Myocyte (in vitro differentiated cells): ENCODE measurements around the gene MEPCE. TPM values are rescaled to one million over a fixed set of nuclear protein-coding genes. Genes with fewer than 3 reads are reported as not detected.
"Not testable (repeated sequence)": the region's sequence is repeated elsewhere in the genome, so short reads cannot be mapped to it uniquely, and the experiment has no call there.

Experiments used
- DNase-seq: peaks from one replicate; pipeline ENCODE4 v3.0.0-alpha.2; 2012; ENCODE audit warnings: low read depth
- polyA plus RNA-seq: library from polyadenylated mRNA; unstranded; fragments of >200 nt; gene quantifications from one replicate; pipeline ENCODE4 v1.2.1, GENCODE V29; 2012; ENCODE audit warnings: missing spikeins
- total RNA-seq: library from RNA; depleted of rRNA; stranded (reverse); fragments of >200 nt; gene quantifications from 2 replicates; pipeline ENCODE4 v1.2.3, GENCODE V29; 2014

The MEPCE gene
- total RNA-seq = 38.1 and 41.3 TPM in 2 replicates
- polyA plus RNA-seq = 42.4 TPM

DNA sequence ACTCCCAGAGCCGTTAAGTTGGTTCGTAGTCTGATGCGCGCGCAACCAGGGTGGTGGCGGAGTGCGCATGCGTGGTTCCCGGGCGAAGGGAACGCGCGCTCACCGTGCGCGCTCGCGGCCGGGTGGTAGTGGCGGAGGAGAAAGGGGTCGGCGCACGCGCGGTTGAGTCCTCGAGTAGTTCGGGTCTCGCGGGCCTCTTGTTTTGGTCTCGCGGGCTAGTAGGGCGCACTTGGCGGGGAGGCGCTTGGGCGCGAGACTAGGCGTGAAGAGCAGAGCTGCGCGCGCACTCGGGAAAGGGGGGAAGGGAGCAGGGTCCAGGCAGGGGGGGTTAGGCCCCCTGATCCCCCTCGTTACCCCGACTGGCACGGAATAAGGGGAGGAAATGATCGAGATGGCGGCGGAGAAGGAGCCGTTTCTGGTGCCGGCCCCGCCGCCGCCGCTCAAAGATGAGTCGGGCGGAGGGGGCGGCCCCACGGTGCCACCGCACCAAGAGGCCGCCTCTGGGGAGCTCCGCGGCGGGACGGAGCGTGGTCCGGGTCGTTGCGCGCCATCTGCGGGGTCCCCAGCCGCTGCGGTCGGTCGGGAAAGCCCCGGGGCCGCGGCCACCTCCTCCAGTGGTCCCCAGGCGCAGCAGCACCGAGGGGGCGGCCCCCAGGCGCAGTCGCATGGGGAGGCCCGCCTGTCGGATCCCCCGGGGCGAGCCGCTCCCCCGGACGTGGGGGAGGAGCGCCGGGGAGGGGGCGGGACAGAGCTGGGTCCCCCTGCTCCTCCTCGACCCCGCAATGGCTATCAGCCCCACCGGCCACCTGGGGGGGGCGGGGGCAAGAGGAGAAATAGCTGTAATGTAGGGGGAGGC, at the start of gene MEPCE:
MEPCE (plus strand) TSS at position 195 of the 856 bp plus-strand sequence; CDS start at position 383, 188 bp downstream.
- peak; percentile 99 for DNase-seq

DNA sequence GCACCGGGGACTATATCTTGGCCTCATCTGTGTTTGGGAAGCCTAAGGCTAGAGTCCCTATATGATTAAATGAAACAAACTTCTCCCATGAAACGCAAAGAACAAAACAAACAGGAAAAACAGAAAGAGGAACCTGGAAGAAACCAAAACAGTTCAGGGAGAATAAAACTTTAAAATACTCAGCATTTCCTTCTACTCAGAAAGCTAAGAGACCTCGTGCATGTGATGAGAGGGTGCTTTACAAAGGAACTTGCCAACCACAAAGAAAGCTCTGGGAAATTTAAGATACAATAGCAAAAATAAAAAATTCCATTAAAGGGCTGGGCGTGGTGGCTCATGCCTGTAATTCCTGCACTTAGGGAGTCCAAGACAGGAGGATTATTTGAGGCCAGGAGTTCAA, 49.4 kb upstream of the MEPCE start:
- no peak for DNase-seq

DNA sequence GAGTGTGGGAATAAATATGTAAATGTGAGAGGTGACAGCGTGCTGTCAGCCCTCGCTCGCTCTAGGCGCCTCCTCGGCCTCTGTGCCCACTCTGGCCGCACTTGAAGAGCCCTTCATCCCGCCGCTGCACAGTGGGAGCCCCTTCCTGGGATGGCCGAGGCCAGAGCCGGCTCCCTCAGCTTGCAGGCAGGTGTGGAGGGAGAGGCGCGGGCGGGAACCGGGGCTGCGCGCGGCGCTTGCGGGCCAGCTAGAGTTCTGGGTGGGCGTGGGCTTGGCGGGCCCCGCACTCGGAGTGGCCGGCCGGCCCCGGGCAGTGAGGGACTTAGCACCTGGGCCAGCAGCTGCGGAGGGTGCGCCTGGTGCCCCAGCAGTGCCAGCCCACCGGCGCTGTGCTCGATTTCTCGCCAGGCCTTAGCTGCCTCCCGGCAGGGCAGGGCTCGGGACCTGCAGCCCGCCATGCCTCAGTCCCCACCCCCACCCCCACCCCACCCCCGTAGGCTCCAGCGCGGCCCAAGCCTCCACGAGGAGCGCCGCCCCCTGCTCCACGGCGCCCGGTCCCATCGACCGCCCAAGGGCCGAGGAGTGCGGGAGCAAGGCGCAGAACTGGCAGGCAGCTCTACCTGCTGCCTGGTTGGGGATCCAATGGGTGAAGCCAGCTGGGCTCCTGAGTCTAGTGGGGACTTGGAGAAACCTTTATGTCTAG, 47.9 kb upstream of the MEPCE start:
- not testable (repeated sequence) for DNase-seq

- DNase-seq = not testable (repeated sequence)
Observed at GRCh38 chr7:100382234-100382853, 47.3 kb upstream of the MEPCE start.

- DNase-seq = no peak
Observed at GRCh38 chr7:100384628-100385294, 44.9 kb upstream of the MEPCE start.

GRCh38 chr7:100386940-100387339, 42.7 kb upstream of the MEPCE start:
- no peak for DNase-seq

GRCh38 chr7:100387695-100388094, 41.9 kb upstream of the MEPCE start:
- no peak for DNase-seq

DNA sequence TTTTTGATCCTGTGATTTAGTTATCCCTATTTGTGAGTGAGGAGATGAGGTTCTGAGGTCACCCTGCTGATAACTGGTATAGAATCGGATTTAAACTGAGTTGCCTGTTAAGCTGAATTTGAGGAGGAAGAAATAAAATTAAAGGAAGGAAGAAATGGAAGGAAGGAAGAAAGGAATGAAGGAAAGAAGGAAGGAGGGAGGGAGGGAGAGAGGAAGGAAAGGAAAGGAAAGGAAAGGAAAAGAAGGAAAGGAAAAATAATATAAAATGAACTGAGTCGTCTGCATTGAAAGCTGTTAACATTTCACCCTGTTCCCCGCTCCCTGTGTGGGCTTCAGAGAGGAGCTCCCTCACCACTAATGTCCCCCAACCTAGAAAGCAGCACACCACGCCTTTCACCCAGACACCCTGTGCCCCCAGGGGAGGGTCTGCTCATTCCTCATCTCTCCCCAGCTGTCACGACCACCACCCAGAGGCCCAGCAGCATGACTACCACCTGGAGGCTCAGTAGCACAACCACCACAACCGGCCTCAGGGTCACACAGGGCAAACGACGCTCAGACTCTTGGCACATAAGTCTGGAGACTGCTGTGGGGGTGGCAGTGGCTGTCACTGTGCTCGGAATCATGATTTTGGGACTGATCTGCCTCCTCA, 40.1 kb upstream of the MEPCE start:
- DNase-seq = no peak

DNA sequence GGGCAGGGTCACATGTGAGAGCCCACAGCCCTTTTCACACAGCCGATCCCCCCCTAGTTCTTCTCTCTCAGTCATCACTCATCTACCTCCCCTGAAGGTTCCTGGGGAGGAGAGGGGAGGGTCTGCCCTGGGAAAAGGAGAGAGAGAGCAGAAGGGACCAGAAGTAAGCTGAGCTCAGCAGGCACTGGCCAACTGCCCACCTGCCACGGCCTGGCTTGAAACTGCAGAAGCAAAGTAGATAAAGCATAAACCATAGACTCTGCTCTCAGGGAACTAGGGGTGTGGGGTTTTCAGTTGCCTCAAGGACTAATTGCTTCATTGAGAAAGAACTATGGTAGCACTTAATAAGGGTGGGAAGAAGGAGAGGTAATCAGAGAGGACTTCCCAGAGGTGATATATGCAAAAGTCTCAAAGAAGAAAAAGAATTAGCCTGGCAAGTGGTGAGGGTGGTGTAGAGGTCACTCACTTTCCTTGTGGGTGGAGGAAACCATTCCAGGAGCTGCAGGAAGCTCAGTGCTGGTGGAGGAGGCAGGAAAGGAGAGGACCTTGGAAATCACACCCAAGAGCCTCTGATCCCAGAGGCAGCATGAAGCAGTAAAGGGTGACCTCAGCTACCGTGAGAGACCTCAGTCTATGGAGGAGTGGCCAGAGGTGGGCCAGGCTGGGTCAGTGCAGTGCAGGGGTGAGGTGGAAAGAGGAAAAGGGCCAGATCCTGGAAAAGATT, 39.2 kb upstream of the MEPCE start:
- no peak for DNase-seq

DNA sequence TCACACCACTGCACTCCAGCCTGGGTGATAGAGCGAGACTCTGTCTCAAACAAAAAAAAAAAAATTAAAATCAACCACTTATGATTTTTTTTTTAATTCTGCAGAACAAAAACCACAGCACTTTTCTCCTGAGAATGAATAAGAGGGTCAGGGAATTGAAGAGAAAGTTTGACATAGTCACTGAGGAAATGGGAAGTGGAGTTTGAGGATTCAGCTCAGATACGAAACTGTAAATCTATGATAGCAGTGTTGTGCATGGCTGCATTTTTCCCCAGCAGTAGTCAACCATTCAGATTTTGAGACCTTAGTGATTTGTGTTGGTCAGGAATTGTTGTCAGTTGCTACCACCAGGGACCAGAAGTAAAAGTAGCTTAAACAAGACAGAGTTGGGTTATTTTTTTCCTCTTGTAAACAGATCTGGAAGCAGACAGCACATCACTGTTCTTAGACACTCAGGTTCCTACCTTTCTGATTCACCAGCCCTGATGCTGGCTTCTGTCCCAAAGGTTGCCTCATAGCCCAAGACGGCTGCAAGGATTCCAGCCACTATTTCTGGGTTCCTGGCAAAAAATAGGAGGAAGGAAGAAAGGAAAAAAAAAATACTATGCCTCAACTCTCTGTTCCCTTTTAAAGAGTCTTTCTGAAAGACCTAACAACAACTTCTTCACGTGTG, 36.3 kb upstream of the MEPCE start:
- DNase-seq = no peak

- DNase-seq = no peak
Observed at GRCh38 chr7:100394077-100394476, 35.6 kb upstream of the MEPCE start.

- DNase-seq = no peak
Observed at GRCh38 chr7:100396421-100396982, 33.1 kb upstream of the MEPCE start.

GRCh38 chr7:100397315-100398081, 32.1 kb upstream of the MEPCE start:
- no peak for DNase-seq

GRCh38 chr7:100398239-100398638, 31.4 kb upstream of the MEPCE start:
- no peak for DNase-seq

- DNase-seq = no peak
Observed at GRCh38 chr7:100400041-100400440, 29.6 kb upstream of the MEPCE start.

DNA sequence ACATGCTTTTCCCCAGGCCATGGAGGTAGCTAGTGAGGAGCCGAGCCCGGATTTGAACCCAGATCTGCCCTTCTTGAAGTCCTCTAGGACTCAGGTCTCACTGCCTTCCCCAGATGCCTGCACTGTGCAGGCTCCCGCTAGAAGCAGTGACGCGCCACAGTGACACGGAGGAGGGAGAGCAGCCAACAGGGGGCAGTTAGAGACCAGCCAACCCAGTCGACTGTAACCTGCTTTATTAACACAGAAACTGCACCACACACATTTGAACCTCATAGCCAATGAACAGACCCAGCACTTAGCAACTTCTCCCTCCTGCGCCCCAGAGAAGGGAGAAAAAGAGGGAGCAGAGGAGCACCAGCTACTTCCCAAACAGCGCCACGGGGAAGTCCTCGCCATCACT, 29.0 kb upstream of the MEPCE start:
- DNase-seq = no peak

DNA sequence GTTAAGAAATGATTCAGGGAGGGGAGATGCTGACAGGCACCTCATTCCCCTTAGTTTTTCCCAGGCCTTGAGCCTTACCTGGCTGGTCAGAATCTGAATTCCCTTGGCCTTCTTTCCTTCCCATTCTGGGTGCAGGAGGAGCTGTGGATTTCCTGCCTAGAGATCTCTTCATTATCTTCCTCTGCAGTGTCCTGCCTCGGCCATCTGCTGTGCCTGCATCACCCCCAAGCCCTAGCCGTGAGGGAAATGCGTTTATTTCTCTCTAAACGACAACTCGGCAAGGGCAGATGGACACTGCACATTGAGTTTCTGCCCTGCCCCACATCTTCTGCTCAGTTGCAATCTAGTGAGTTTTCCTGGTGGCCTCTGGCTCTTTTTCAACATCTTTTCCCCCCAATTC, 27.8 kb upstream of the MEPCE start:
- DNase-seq = no peak

DNA sequence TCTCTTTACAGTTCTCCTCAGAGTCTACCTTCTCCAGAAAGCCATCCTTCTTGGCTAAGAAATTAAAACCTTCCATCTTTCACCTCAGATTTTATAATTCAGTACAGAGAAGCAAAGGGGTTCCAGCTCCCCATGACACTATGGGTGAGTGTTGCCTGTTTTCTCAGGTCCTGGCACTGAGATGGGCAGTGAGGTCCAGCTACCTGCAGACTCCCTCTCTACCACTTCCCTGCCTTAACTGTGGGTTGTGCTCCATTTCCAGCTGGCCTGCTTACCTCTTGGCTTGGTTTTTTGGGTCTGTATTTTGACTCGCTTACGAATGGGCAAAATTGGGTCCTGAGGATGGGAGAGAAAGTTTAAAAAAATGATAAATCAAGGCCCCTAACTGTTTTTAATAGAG, 27.4 kb upstream of the MEPCE start:
- no peak for DNase-seq

GRCh38 chr7:100406767-100407166, 22.9 kb upstream of the MEPCE start:
- DNase-seq = peak; percentile 60
